WTC11 (cell line): Measurements from ENCODE around the gene CLCNKB. TPM values are rescaled to one million over a fixed set of nuclear protein-coding genes. Genes with fewer than 3 reads are reported as not detected.
A peak's percentile ranks its signal among the peaks of the same experiment; 100 is the strongest.
"Not testable (repeated sequence)": the region's sequence is repeated elsewhere in the genome, so short reads cannot be mapped to it uniquely, and the experiment has no call there.

ENCODE experiments used
- ATAC-seq: fragments of 200-7000 bp; cut with Tn5 transposase; 2 replicates; pipeline ENCODE4 v1.10.0; 2021; ENCODE audit warnings: mild to moderate bottlenecking, moderate library complexity
- CTCF ChIA-PET: fragments of 300-600 bp; sonication (Branson Sonifier 250); formaldehyde crosslinking; loops from one replicate; lab custom pipeline; 2021; ENCODE audit warnings: antibody characterized with exemption; lab: Charles Lee
- POLR2A ChIA-PET: fragments of 350-600 bp; sonication (Branson Sonifier 250); formaldehyde crosslinking; loops from one replicate; lab custom pipeline; 2021; ENCODE audit warnings: antibody characterized with exemption; lab: Charles Lee
- DNase-seq: peaks from one replicate; pipeline ENCODE4 v3.0.0; 2021; ENCODE audit warnings: low spot score
- H3K27ac Mint-ChIP-seq: 2 replicates; pipeline ENCODE4 v1.8.0; 2021; ENCODE audit warnings: mixed read lengths
- H3K27me3 Mint-ChIP-seq: 2 replicates; pipeline ENCODE4 v1.8.0; 2021; ENCODE audit warnings: low read depth, mild to moderate bottlenecking, moderate library complexity, mixed read lengths
- H3K36me3 Mint-ChIP-seq: 2 replicates; pipeline ENCODE4 v1.8.0; 2021; ENCODE audit warnings: mixed read lengths
- H3K4me1 Mint-ChIP-seq: 2 replicates; pipeline ENCODE4 v1.8.0; 2022; ENCODE audit warnings: mixed read lengths
- H3K4me3 Mint-ChIP-seq: 2 replicates; pipeline ENCODE4 v1.8.0; 2021; ENCODE audit warnings: mild to moderate bottlenecking, moderate library complexity, mixed read lengths
- H3K9me3 Mint-ChIP-seq: 2 replicates; pipeline ENCODE4 v1.8.0; 2021; ENCODE audit warnings: mixed read lengths
- ELF4 ChIP-seq: sonication (generic); formaldehyde crosslinking; IDR thresholded peaks from 2 replicates; pipeline ENCODE4 v1.8.1; 2022; ENCODE audit warnings: low read depth, mild to moderate bottlenecking, moderate library complexity, missing genetic modification reagents
- GTF2I ChIP-seq: fragments of 250-450 bp; sonication (Bioruptor Pico); conservative IDR thresholded peaks from 2 replicates; pipeline ENCODE4 v1.4.0; 2021; ENCODE audit warnings: mild to moderate bottlenecking
- HMGA2 ChIP-seq: fragments of 250-450 bp; sonication (Bioruptor Pico); IDR thresholded peaks from 2 replicates; pipeline ENCODE4 v1.4.0; 2021; ENCODE audit warnings: mild to moderate bottlenecking, moderate library complexity
- IRF1 ChIP-seq: sonication (generic); formaldehyde crosslinking; IDR thresholded peaks from 2 replicates; pipeline ENCODE4 v1.8.0; 2023; ENCODE audit warnings: missing genetic modification reagents
- KAT7 ChIP-seq: sonication (generic); formaldehyde crosslinking; IDR thresholded peaks from 2 replicates; pipeline ENCODE4 v1.8.1; 2023; ENCODE audit warnings: missing genetic modification reagents, mild to moderate bottlenecking, borderline replicate concordance
- NFYB ChIP-seq: sonication (generic); formaldehyde crosslinking; conservative IDR thresholded peaks from 2 replicates; pipeline ENCODE4 v1.8.0; 2022; ENCODE audit warnings: low read depth, missing genetic modification reagents
- NR2C2 ChIP-seq: sonication (generic); formaldehyde crosslinking; IDR thresholded peaks from 2 replicates; pipeline ENCODE4 v1.8.0; 2022; ENCODE audit warnings: mild to moderate bottlenecking, missing genetic modification reagents
- SMAD3 ChIP-seq: sonication (generic); formaldehyde crosslinking; IDR thresholded peaks from 2 replicates; pipeline ENCODE4 v1.8.0; 2022; ENCODE audit warnings: missing genetic modification reagents, mild to moderate bottlenecking, borderline replicate concordance
- SP1 ChIP-seq: sonication (generic); formaldehyde crosslinking; conservative IDR thresholded peaks from 2 replicates; pipeline ENCODE4 v1.8.1; 2022; ENCODE audit warnings: missing genetic modification reagents
- TEAD1 ChIP-seq: sonication (generic); formaldehyde crosslinking; IDR thresholded peaks from 2 replicates; pipeline ENCODE4 v1.8.0; 2022; ENCODE audit warnings: mild to moderate bottlenecking, missing genetic modification reagents
- TP53 ChIP-seq: sonication (generic); formaldehyde crosslinking; IDR thresholded peaks from 2 replicates; pipeline ENCODE4 v1.8.1; 2023; ENCODE audit warnings: mild to moderate bottlenecking, missing genetic modification reagents
- USF1 ChIP-seq: sonication (generic); formaldehyde crosslinking; IDR thresholded peaks from 2 replicates; pipeline ENCODE4 v1.8.0; 2022; ENCODE audit warnings: mild to moderate bottlenecking, missing genetic modification reagents
- ZNF138 ChIP-seq: sonication (generic); formaldehyde crosslinking; conservative IDR thresholded peaks from 2 replicates; pipeline ENCODE4 v1.8.1; 2022; ENCODE audit warnings: mild to moderate bottlenecking, moderate library complexity, missing genetic modification reagents
- ZNF232 ChIP-seq: sonication (generic); formaldehyde crosslinking; IDR thresholded peaks from 2 replicates; pipeline ENCODE4 v1.8.0; 2022; ENCODE audit warnings: mild to moderate bottlenecking, missing genetic modification reagents
- total RNA-seq: library from RNA; stranded (reverse); gene quantifications from 3 replicates; pipeline ENCODE4 v1.2.3, GENCODE V29; 2021
- TF ChIP-seq, protein P1 (sequence below): sonication (generic); formaldehyde crosslinking; IDR thresholded peaks from 2 replicates; pipeline ENCODE4 v1.8.1; 2023; ENCODE audit warnings: mild to moderate bottlenecking, missing genetic modification reagents, moderate library complexity
- TF ChIP-seq, protein P2 (sequence below): fragments of 250-450 bp; sonication (Bioruptor Pico); IDR thresholded peaks from 2 replicates; pipeline ENCODE4 v2.1.2; 2022; ENCODE audit warnings: mild to moderate bottlenecking, moderate library complexity
- TF ChIP-seq, protein P3 (sequence below): sonication (generic); formaldehyde crosslinking; conservative IDR thresholded peaks from 2 replicates; pipeline ENCODE4 v1.8.1; 2022; ENCODE audit warnings: mild to moderate bottlenecking, missing genetic modification reagents

CLCNKB gene
- total RNA-seq, 1 experiment from 2014 or later: 1.8 TPM

- POLR2A ChIA-PET: interaction anchor here (0.6 to 1.2 kb wide), 4 partner anchors 9 to 136 kb away, joined by 3 to 6 read pairs (median 4); partner anchors contain the start of genes EPHA2 and HSPB7
- H3K27me3 Mint-ChIP-seq: peaks cover 41% of the 10 kb centered on the region
- TF ChIP-seq USF1 (CRISPR knock-in tag): no peak
- peak; percentile 52 for TF ChIP-seq SP1
- TF ChIP-seq, all 79 proteins: peak for 1
- Mint-ChIP-seq H3K9me3 (no peaks in the 10 kb centered on the region), H3K4me3 (peak overlapping the region; percentile 66), H3K4me1 (peaks cover 16% of the 10 kb centered on the region), H3K36me3 (no peaks in the 10 kb centered on the region), H3K27ac (no peak overlapping the region)
- peak; percentile 96 for ATAC-seq
- CTCF ChIA-PET: interaction anchor here (0.8 to 2.5 kb wide), 15 partner anchors 10 to 235 kb away, joined by 3 to 18 read pairs (median 6); partner anchors contain the start of genes HSPB7 and ZBTB17
- peak; percentile 98 for DNase-seq
Measured at GRCh38 chr1:16026723-16027484, 16.7 kb upstream of the CLCNKB start.

GRCh38 chr1:16028237-16029002 is 15.2 kb upstream of the CLCNKB start:
- no peak for ATAC-seq

DNA sequence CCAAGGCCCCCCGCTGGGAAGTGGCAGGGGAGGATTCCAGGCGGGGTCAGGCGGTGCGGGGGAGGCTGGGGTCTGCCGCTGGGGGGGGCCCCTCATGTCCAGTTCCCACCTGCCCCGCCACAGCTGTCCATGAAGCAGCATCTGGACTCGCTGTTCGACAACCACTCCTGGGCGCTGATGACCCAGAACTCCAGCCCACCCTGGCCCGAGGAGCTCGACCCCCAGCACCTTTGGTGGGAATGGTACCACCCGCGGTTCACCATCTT is 14.6 kb upstream of the CLCNKB start:
- H3K4me3 Mint-ChIP-seq, H3K27ac Mint-ChIP-seq, H3K9me3 Mint-ChIP-seq, DNase-seq, ATAC-seq, H3K36me3 Mint-ChIP-seq: not testable (repeated sequence)
- CTCF ChIA-PET: interaction anchor here (1.0 kb wide), 1 partner anchor 54 kb away, joined by 3 read pairs; the partner anchor contains the start of gene ZBTB17
- peaks cover 21% of the 10 kb centered on the region for H3K4me1 Mint-ChIP-seq
- POLR2A ChIA-PET: interaction anchor here (0.7 kb wide), 2 partner anchors 15 to 271 kb away, joined by 3 read pairs; no protein-coding TSS in a partner anchor
- peaks cover 26% of the 10 kb centered on the region for H3K27me3 Mint-ChIP-seq

More at GRCh38 chr1:16028237-16029002, 15.2 kb upstream of the CLCNKB start:
- no peak for TF ChIP-seq NR2C2 (CRISPR knock-in tag)
- TF ChIP-seq, protein P1, sequence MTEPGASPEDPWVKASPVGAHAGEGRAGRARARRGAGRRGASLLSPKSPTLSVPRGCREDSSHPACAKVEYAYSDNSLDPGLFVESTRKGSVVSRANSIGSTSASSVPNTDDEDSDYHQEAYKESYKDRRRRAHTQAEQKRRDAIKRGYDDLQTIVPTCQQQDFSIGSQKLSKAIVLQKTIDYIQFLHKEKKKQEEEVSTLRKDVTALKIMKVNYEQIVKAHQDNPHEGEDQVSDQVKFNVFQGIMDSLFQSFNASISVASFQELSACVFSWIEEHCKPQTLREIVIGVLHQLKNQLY (CRISPR knock-in tag): no peak
- TF ChIP-seq TP53 (CRISPR knock-in tag): no peak
- no peak for TF ChIP-seq GTF2I (CRISPR knock-in tag)
- TF ChIP-seq IRF1 (CRISPR knock-in tag): no peak
- no peak for TF ChIP-seq ELF4 (CRISPR knock-in tag)
- no peak for TF ChIP-seq ZNF138 (CRISPR knock-in tag)
- no peak for TF ChIP-seq ZNF232
- TF ChIP-seq NFYB (CRISPR knock-in tag): no peak
- no peak for TF ChIP-seq SMAD3 (CRISPR knock-in tag)
- TF ChIP-seq, protein P2, sequence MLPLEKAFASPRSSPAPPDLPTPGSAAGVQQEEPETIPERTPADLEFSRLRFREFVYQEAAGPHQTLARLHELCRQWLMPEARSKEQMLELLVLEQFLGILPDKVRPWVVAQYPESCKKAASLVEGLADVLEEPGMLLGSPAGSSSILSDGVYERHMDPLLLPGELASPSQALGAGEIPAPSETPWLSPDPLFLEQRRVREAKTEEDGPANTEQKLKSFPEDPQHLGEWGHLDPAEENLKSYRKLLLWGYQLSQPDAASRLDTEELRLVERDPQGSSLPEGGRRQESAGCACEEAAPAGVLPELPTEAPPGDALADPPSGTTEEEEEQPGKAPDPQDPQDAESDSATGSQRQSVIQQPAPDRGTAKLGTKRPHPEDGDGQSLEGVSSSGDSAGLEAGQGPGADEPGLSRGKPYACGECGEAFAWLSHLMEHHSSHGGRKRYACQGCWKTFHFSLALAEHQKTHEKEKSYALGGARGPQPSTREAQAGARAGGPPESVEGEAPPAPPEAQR (CRISPR knock-in tag): no peak
- no peak for TF ChIP-seq KAT7
- no peak for TF ChIP-seq TEAD1 (CRISPR knock-in tag)
- TF ChIP-seq, protein P3, sequence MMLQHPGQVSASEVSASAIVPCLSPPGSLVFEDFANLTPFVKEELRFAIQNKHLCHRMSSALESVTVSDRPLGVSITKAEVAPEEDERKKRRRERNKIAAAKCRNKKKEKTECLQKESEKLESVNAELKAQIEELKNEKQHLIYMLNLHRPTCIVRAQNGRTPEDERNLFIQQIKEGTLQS (CRISPR knock-in tag): no peak
- no peak for TF ChIP-seq HMGA2 (CRISPR knock-in tag)
- H3K4me3 Mint-ChIP-seq: no peak overlapping the region
- POLR2A ChIA-PET: interaction anchor here (0.7 kb wide), 2 partner anchors 15 to 271 kb away, joined by 3 read pairs; no protein-coding TSS in a partner anchor
- no peak for DNase-seq
- CTCF ChIA-PET: interaction anchor here (0.9 to 1.3 kb wide), 3 partner anchors 16 to 53 kb away, joined by 3 read pairs; partner anchors contain the start of gene ZBTB17
- H3K27ac Mint-ChIP-seq: no peak overlapping the region
- H3K27me3 Mint-ChIP-seq: peaks cover 31% of the 10 kb centered on the region
- no peaks in the 10 kb centered on the region for H3K36me3 Mint-ChIP-seq
- no peaks in the 10 kb centered on the region for H3K9me3 Mint-ChIP-seq
- H3K4me1 Mint-ChIP-seq: peaks cover 21% of the 10 kb centered on the region
